Skin of body (tissue), 3 donors: ENCODE measurements around the gene LMBR1L. TPM values are rescaled to one million over a fixed set of nuclear protein-coding genes. Genes with fewer than 3 reads are reported as not detected.

Source experiments
- DNase-seq: peaks from one replicate; lab custom pipeline; 2025; lab: John Stamatoyannopoulos, UW
- small RNA-seq: library from RNA; depleted of rRNA; stranded (forward); fragments of <200 nt; gene quantifications from one replicate; pipeline ENCODE3, GENCODE V24; 2014; ENCODE audit warnings: low replicate concordance
- total RNA-seq: library from RNA; depleted of rRNA; stranded (reverse); fragments of >200 nt; gene quantifications from one replicate; pipeline ENCODE4 v1.2.3, GENCODE V29; 2014

LMBR1L gene
- total RNA-seq, 1 donor from 2014 or later = 39.7 TPM

- no peak for DNase-seq
Observed at GRCh38 chr12:49054096-49054495, 56.6 kb downstream of the LMBR1L start.

GRCh38 chr12:49052451-49053208 lies 58.0 kb downstream of the LMBR1L start:
- DNase-seq = no peak

DNA sequence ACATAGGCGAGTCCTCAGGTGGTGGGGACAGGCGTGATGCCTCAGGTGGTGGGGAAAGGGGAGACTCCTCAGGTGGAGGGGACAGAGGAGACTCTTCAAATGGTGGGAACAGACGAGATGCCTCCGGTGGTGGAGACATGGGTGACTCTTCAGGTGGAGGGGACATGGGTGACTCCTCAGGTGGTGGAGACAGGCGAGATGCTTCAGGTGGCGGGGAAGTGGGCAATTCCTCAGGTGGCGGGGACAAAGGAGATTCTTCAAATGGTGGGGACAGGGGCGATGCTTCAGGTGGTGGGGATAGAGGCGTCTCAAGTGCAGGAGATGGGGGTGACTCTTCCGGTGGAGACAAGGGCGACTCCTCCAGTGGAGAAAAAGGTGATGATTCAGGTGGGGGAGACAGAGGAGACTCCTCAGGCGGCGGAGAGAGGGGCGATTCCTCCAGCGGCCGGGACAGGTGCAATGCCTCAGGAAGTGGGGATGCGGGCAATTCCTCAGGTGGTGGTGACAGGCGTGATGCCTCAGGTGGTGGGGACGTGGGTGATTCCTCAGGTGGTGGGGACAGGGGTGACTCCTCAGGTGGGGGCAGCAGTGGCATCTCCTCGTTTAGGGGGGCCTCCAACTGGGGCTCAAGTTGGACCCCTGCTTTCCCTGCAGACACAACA lies 58.7 kb downstream of the LMBR1L start:
- no peak for DNase-seq

GRCh38 chr12:49051373-49051764 lies 59.3 kb downstream of the LMBR1L start:
- DNase-seq = no peak

DNA sequence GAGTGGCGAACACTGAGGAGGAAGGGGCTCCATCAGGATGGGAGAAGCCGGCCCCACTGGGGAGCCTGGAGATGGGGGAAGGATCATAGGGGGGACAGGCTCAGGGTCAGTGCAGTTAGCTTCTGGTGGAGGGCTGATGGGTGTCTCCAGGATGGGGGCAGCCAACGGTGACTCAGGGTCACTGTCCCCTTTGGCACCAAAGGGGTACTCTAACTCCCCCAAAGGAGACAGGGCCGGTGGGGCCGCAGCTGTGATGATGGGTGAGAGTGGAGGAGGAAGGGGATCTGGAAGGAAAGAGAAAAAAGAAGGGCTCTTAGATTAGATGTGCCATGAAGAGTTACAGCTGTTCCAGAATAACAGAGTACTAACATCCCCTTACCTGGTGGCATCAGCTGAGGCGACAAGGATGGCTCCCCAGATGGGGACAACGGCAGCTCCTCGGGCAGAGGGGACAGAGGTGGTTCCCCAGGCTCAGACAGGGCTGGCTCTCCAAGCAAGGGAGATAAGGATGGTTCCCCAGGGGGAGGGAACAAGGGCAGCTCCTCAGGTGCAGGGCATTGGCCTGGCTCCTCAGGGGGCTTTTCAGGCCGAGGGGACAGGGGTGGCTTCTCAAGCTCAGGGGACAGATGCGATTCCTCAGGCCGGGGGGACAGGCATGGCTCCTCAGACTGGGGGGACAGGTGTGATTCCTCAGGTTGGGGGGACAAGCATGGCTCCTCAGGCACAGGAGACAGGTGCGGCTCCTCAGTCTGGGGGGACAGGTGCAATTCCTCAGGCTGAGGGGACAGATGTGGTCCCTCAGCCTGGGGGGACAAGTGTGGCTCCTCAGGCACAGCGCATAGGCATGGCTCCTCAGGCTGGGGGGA lies 59.9 kb downstream of the LMBR1L start:
- DNase-seq = no peak

DNA sequence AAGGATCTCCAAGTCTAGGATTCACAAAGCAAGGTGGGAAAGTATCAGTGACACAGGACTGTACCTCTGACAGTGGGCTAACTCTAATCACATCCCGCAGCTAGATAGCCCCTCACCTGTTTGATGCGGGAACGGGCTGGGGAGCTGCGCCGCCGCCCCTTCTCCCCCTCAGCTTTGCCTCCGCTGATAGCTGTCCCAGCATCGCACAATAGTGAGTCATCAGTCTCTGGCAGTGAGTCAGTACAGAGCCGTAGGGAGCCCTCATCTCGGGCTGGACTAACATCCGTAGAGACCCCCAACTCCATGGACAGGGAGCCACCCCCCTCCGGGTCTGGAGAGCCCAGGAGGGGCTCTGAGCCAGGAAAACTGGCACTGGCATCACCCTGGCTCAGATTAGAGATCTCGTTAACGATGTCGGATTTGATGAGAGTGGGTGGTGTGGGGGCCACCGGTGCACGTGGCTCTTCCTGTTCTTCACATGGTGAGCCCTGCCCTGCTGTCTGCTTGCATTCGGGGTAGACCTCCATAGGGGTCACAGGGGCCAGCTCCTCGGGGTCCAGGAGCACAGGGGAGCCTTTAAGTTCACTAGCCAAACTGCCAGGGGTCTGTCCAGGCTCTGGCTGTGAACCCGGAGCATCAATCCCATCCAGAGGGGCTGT lies 61.0 kb downstream of the LMBR1L start:
- no peak for DNase-seq

DNA sequence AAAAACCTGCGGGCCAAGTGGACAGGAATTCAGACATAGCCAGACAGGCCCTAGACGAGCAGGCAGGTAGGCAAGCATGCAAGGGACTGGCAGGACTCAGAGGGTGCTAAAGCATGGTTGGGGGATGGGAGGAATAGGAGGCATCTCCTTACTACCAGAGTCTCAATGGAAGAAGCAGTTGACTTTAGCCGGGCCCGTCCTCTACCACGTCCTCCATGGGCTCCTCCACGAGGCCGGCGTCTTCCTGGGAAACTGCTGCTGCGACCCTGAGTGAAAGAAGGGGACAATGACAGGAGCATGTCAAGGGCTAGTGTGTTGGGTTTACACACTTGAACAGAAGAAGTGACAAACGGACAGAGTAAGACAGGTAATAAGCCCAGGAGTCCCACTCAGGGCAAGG lies 61.7 kb downstream of the LMBR1L start:
- no peak for DNase-seq

Small RNAs within 50 kb of the gene (small RNA-seq; reads per million reads assigned to genes)
- not detected for gene RF00019

Other genes with a start within 250 kb of the LMBR1L start
- gene RND1, start 245.0 kb downstream of the LMBR1L start, total RNA-seq = 1.1 TPM
- 16.4 TPM for gene FKBP11, start 185.4 kb downstream of the LMBR1L start, total RNA-seq
- gene ARF3, start 153.4 kb downstream of the LMBR1L start, total RNA-seq = 24.6 TPM
- gene WNT10B, start 139.1 kb downstream of the LMBR1L start, total RNA-seq = 3.8 TPM
- gene WNT1, start 132.5 kb downstream of the LMBR1L start, total RNA-seq = not detected
- 0.69 TPM for gene DDN, start 111.5 kb downstream of the LMBR1L start, total RNA-seq
- gene PRKAG1, start 92.1 kb downstream of the LMBR1L start, total RNA-seq = 33.2 TPM
- gene KMT2D, start 50.1 kb downstream of the LMBR1L start, total RNA-seq = 44.0 TPM
- gene RHEBL1, start 40.9 kb downstream of the LMBR1L start, total RNA-seq = 0.69 TPM
- 1.2 TPM for gene DHH, start 16.0 kb downstream of the LMBR1L start, total RNA-seq
- gene TUBA1B, start 20.5 kb upstream of the LMBR1L start, total RNA-seq = 503 TPM
- gene TUBA1A, start 78.2 kb upstream of the LMBR1L start, total RNA-seq = 312 TPM
- gene TUBA1C, start 154.2 kb upstream of the LMBR1L start, total RNA-seq = 99.4 TPM
- gene PRPH, start 184.3 kb upstream of the LMBR1L start, total RNA-seq = 0.99 TPM
- 5.6 TPM for gene TROAP, start 212.4 kb upstream of the LMBR1L start, total RNA-seq
- gene C1QL4, start 226.3 kb upstream of the LMBR1L start, total RNA-seq = not detected
- 0.39 TPM for gene DNAJC22, start 236.0 kb upstream of the LMBR1L start, total RNA-seq